Osteoblast (primary cell): Measurements from ENCODE around the gene PRR5. TPM values are rescaled to one million over a fixed set of nuclear protein-coding genes. Genes with fewer than 3 reads are reported as not detected.

Experiments used
- DNase-seq: peaks from one replicate; pipeline ENCODE4 v3.0.0; 2011; ENCODE audit warnings: low spot score, mixed read lengths; ENCODE audit not compliant: insufficient read length; ENCODE audit errors: missing footprints
- H2AFZ ChIP-seq: 2 replicates; pipeline ENCODE4 v1.6.0; 2011; ENCODE audit warnings: mild to moderate bottlenecking, low read length
- H3K27ac ChIP-seq: 2 replicates; pipeline ENCODE4 v1.5.1; 2011; ENCODE audit warnings: mild to moderate bottlenecking, low read depth, low read length, moderate library complexity
- H3K27me3 ChIP-seq: 2 replicates; pipeline ENCODE4 v1.6.0; 2012; ENCODE audit warnings: mild to moderate bottlenecking, control low read depth, inconsistent platforms, low read length, moderate library complexity; ENCODE audit not compliant: insufficient read depth
- H3K36me3 ChIP-seq: 2 replicates; pipeline ENCODE4 v1.5.1; 2011; ENCODE audit warnings: mild to moderate bottlenecking, low read length, control low read depth, moderate library complexity; ENCODE audit not compliant: insufficient read depth
- H3K4me1 ChIP-seq: 2 replicates; pipeline ENCODE4 v1.5.1; 2011; ENCODE audit warnings: mild to moderate bottlenecking, low read length, control low read depth, moderate library complexity; ENCODE audit not compliant: insufficient read depth
- H3K4me2 ChIP-seq: 2 replicates; pipeline ENCODE4 v1.6.0; 2011; ENCODE audit warnings: mild to moderate bottlenecking, low read length; ENCODE audit not compliant: insufficient read depth
- H3K4me3 ChIP-seq: fragments of 200-600 bp; sonication (generic); 3 replicates; pipeline ENCODE4 v1.5.1; 2012; ENCODE audit warnings: mild to moderate bottlenecking, low read length, inconsistent platforms; ENCODE audit not compliant: insufficient read depth
- H3K79me2 ChIP-seq: 2 replicates; pipeline ENCODE4 v1.6.0; 2012; ENCODE audit warnings: mild to moderate bottlenecking, low read length, control low read depth, inconsistent platforms; ENCODE audit not compliant: insufficient read depth
- H3K9me3 ChIP-seq: 2 replicates; pipeline ENCODE4 v1.5.1; 2011; ENCODE audit warnings: low read depth, low read length, control low read depth
- H4K20me1 ChIP-seq: 2 replicates; pipeline ENCODE4 v1.6.0; 2012; ENCODE audit warnings: mild to moderate bottlenecking, low read length, control low read depth; ENCODE audit not compliant: insufficient read depth
- total RNA-seq: library from RNA; depleted of rRNA; stranded (reverse); fragments of >200 nt; gene quantifications from 2 replicates; pipeline ENCODE4 v1.2.3, GENCODE V29; 2012
- TF ChIP-seq, protein P1 (sequence below): IDR thresholded peaks from 2 replicates; pipeline ENCODE4 v1.5.1; 2011; ENCODE audit warnings: mild to moderate bottlenecking, low read depth, low read length, moderate library complexity; ENCODE audit errors: extremely low read depth

Gene PRR5
- total RNA-seq, 1 donor: 14.8 TPM

DNA sequence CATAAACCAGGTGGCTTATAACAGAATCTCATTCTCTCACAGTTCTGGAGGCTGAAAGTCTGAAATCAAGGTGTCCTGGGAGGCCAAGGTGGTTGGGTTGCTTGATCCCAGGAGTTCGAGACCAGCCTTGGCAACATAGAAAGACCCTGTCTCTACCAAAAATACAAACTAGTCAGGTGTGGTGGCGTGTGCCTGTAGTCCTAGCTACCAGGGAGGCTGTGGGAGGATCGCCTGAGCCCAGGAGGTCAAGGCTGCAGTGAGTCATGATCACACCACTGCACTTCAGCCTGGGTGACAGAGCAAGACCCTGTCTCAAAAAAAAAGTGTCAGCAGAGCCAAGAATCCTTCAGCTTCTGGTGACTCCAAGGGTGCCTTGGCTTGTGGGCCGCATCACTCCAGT lies 8.9 kb upstream of the PRR5 start:
- no peak for DNase-seq
- no peaks in the 10 kb centered on the region for H3K79me2 ChIP-seq

DNA sequence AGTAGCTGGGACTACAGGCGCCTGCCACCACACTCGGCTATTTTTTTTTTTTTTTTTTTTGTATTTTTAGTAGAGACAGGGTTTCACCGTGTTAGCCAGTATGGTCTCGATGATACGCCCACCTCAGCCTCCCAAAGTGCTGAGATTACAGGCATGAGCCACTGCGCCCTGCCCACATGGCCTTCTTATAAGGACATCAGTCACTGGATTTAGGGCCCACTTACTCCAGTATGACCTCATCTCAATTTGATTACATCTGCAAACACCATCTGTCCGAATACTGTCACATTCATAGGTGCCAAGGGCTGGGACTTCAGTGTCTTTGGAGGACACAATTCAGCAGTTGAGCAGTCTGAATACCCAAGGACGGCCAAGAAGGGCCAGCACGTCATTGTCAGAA lies 8.2 kb upstream of the PRR5 start:
- Histone ChIP-seq H3K27me3 (no peaks in the 10 kb centered on the region), H3K4me3 (no peak overlapping the region), H3K4me2 (no peak overlapping the region), H3K27ac (no peak overlapping the region), H3K4me1 (peaks cover 12% of the 10 kb centered on the region), H4K20me1 (no peaks in the 10 kb centered on the region), H3K36me3 (no peaks in the 10 kb centered on the region), H2AFZ (no peak overlapping the region), H3K79me2 (no peaks in the 10 kb centered on the region), H3K9me3 (no peaks in the 10 kb centered on the region)
- no peak for DNase-seq
- TF ChIP-seq, protein P1, sequence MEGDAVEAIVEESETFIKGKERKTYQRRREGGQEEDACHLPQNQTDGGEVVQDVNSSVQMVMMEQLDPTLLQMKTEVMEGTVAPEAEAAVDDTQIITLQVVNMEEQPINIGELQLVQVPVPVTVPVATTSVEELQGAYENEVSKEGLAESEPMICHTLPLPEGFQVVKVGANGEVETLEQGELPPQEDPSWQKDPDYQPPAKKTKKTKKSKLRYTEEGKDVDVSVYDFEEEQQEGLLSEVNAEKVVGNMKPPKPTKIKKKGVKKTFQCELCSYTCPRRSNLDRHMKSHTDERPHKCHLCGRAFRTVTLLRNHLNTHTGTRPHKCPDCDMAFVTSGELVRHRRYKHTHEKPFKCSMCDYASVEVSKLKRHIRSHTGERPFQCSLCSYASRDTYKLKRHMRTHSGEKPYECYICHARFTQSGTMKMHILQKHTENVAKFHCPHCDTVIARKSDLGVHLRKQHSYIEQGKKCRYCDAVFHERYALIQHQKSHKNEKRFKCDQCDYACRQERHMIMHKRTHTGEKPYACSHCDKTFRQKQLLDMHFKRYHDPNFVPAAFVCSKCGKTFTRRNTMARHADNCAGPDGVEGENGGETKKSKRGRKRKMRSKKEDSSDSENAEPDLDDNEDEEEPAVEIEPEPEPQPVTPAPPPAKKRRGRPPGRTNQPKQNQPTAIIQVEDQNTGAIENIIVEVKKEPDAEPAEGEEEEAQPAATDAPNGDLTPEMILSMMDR: no peak

More for the DNA sequence above, 8.9 kb upstream of the PRR5 start:
- Histone ChIP-seq H2AFZ (no peak overlapping the region), H3K4me3 (no peak overlapping the region), H4K20me1 (no peaks in the 10 kb centered on the region), H3K27me3 (no peaks in the 10 kb centered on the region), H3K36me3 (no peaks in the 10 kb centered on the region), H3K9me3 (no peaks in the 10 kb centered on the region), H3K4me1 (peaks cover 6% of the 10 kb centered on the region), H3K27ac (no peak overlapping the region), H3K4me2 (no peak overlapping the region)
- TF ChIP-seq, protein P1: no peak

DNA sequence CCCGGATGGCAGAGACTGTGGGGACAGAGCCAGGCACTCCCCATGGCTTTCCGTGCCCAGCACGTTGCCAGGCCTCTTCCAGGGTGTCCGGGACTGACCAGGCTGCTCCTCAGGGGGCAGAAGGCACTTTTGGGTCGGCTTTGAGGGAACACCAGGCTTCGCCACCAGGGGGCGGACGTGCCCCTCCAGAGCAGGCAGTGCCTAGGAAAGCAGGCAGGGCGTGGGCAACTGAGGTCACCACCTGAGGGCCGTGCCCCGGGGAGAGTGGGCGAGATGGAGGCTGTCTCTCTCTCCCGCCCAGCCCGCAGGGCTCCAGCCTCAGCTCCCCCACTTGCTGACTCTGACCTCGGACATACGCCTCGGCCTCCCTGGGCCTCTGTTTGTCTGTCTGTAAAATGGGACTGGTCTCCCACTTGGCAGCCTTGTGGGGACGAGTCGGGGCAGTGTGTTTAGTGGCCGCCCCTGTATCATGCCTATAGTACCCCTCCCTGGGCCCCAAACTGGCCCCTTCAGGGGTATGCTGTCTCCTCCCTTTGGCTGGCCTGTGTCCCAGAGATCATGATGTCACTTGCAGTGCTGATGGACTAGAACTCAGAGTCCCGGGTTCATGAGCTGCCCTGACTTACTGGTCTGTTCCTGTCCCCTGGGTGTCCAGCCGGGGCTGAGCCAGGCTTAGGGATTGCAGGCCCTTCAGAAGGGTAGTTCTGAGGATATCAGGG lies 4.4 kb upstream of the PRR5 start:
- no peaks in the 10 kb centered on the region for H3K36me3 ChIP-seq
- DNase-seq: peak; percentile 99
- no peaks in the 10 kb centered on the region for H3K79me2 ChIP-seq
- H2AFZ ChIP-seq: no peak overlapping the region
- TF ChIP-seq, protein P1: peak; percentile 92
- no peaks in the 10 kb centered on the region for H3K9me3 ChIP-seq
- no peaks in the 10 kb centered on the region for H3K27me3 ChIP-seq
- no peaks in the 10 kb centered on the region for H4K20me1 ChIP-seq
- H3K27ac ChIP-seq: peak overlapping the region; percentile 94
- H3K4me2 ChIP-seq: no peak overlapping the region
- H3K4me3 ChIP-seq: no peak overlapping the region
- peaks cover 29% of the 10 kb centered on the region for H3K4me1 ChIP-seq

DNA sequence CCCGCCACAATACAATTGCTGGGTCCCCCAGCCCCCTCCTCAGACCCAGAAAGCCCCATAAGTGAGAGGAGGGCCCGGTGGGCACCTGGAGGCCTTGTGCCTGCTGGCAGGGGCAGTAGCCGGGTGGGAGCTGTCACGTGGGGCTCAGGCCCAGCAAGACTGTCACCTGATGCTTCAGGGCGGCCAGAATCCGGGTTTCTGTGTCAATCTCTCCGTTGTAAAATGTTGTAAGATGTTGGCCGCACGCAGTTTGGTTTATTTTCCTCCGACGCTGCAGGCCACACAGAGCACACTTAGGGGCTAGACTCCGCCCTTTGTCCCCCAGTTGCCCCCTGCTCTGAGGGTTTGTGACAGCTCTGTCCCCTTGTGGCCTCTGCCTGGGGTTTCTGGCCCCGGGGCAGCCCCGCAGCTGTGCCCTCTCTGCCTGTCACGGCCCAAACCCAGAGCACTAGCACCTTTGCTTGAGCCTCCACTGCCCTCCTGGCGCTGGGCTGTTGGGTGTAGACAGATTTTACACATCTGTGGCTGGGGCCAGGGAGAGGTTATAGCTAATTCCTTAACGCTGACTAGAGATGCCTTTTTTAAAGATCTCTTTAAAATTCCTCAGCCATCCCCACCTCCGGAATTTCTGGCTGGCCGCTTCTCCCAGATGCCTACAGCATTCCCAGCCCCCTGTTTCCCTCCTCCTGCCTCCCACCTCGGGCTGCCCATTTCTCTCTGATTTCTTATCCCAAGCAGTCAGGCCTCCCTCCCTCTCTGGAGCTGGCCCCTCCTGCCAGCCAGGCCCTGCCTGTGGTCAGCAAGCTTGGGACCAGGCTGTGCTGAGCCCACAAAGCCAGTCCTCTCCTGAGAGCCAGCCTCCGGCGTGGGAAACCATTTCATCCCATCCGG lies 3.2 kb upstream of the PRR5 start:
- no peaks in the 10 kb centered on the region for H3K27me3 ChIP-seq
- TF ChIP-seq, protein P1: no peak
- H3K4me2 ChIP-seq: peak overlapping the region; percentile 66
- H3K27ac ChIP-seq: peak overlapping the region; percentile 94
- H3K36me3 ChIP-seq: no peaks in the 10 kb centered on the region
- DNase-seq: peak; percentile 98
- H3K4me3 ChIP-seq: peak overlapping the region; percentile 28
- H2AFZ ChIP-seq: peak overlapping the region; percentile 77
- peaks cover 6% of the 10 kb centered on the region for H4K20me1 ChIP-seq
- peaks cover 29% of the 10 kb centered on the region for H3K4me1 ChIP-seq
- H3K79me2 ChIP-seq: peaks cover 6% of the 10 kb centered on the region
- no peaks in the 10 kb centered on the region for H3K9me3 ChIP-seq
